DND-41 (cell line): ENCODE data around the gene ALDH2.

Source experiments
- EZH2 ChIP-seq: IDR thresholded peaks from 3 replicates; pipeline ENCODE4 v1.6.1; 2012; ENCODE audit warnings: borderline replicate concordance, low read depth, mild to moderate bottlenecking, moderate library complexity, low read length, inconsistent platforms; ENCODE audit not compliant: severe bottlenecking
- TF ChIP-seq, protein P1 (sequence below): IDR thresholded peaks from 2 replicates; pipeline ENCODE4 v1.5.1; 2012; ENCODE audit warnings: borderline replicate concordance, low read length, moderate library complexity, mild to moderate bottlenecking; ENCODE audit not compliant: poor library complexity, severe bottlenecking; ENCODE audit errors: extremely low read depth

DNA sequence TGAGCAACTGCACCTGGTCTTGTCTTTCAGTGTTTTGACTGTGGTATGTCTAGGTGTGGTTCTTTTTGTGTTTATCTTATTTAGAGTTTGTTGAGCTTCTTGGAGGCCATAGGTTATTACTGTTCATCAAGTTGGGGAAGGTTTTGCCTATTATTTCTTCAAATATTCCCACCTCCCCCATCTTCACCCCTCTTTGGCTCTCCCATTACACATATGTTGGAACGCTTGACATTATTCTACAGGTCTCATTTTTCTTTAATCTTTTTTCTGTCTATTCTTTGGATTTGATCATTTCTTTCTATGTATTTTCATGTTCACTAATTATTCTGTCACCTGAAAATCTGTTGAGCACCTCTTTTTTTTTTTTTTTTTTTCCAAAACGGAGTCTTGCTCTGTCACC lies 91.5 kb downstream of the ALDH2 start:
- TF ChIP-seq, protein P1, sequence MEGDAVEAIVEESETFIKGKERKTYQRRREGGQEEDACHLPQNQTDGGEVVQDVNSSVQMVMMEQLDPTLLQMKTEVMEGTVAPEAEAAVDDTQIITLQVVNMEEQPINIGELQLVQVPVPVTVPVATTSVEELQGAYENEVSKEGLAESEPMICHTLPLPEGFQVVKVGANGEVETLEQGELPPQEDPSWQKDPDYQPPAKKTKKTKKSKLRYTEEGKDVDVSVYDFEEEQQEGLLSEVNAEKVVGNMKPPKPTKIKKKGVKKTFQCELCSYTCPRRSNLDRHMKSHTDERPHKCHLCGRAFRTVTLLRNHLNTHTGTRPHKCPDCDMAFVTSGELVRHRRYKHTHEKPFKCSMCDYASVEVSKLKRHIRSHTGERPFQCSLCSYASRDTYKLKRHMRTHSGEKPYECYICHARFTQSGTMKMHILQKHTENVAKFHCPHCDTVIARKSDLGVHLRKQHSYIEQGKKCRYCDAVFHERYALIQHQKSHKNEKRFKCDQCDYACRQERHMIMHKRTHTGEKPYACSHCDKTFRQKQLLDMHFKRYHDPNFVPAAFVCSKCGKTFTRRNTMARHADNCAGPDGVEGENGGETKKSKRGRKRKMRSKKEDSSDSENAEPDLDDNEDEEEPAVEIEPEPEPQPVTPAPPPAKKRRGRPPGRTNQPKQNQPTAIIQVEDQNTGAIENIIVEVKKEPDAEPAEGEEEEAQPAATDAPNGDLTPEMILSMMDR = no peak
- TF ChIP-seq EZH2 = no peak
